ENCODE results near the gene CCDC127. TPM values are rescaled to one million over a fixed set of nuclear protein-coding genes. Genes with fewer than 3 reads are reported as not detected.

The CCDC127 gene
- total RNA-seq, 1 experiment from 2014 or later, result 24.1 TPM

DNA sequence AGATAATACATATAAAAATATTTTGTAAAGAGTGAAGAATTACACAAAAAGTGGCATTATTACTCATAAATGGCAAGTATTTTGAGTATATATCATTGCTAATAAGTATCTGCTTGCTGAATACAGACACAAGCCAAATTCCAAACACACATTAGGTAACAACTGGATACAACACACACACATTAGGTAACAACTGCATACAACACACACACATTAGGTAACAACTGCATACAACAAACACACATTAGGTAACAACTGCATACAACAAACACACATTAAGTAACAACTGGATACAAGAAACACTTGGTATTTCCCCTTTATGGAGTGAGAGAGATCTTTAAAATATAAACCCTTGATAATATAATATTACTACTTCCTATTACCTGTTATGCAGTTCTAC is 13.5 kb downstream of the CCDC127 start:
- ChIA-PET POLR2A (ENCODE audit: unreplicated experiment) (no interaction called here), CTCF (no interaction called here)
- intact Hi-C loops (cut with micrococcal nuclease; ENCODE audit: unreplicated experiment), result no loop called here
- H3K36me3 ChIP-seq (ENCODE audit: low read depth), result peaks cover 6% of the 10 kb centered on the region; the same call in 1 of the 2 replicates
- no peak overlapping the region for H3K4me2 ChIP-seq
- no peaks in the 10 kb centered on the region for H3K4me1 ChIP-seq (replicated peaks; ENCODE audit: insufficient read depth)
- H3F3A ChIP-seq (ENCODE audit: insufficient read depth, low read depth), result no peaks in the 10 kb centered on the region; the same call in 1 of the 2 replicates
- no TSS peak for BruUV-seq (replicated peaks)
- H3K27me3 ChIP-seq (ENCODE audit: insufficient read depth, low read depth), result no peaks in the 10 kb centered on the region
- no peaks in the 10 kb centered on the region for H3K9me2 ChIP-seq (ENCODE audit: insufficient read depth)
- H3K27ac ChIP-seq, result no peak overlapping the region
- H4K20me1 ChIP-seq (ENCODE audit: insufficient read depth), result peaks cover 43% of the 10 kb centered on the region
- no peak for DNase-seq
- no peak overlapping the region for H2AFZ ChIP-seq
- H3K9me3 ChIP-seq (ENCODE audit: insufficient read depth, low read depth), result no peaks in the 10 kb centered on the region
- no peak for TF ChIP-seq EZH2 (IDR thresholded peaks at IDR 0.05; ENCODE audit: low read depth)
- H3K79me2 ChIP-seq (ENCODE audit: low read depth), result peaks cover 12% of the 10 kb centered on the region; the same call in 1 of the 2 replicates
- H3K4me3 ChIP-seq, result no peak overlapping the region

- DNase-seq, result no peak
- intact Hi-C loops (cut with micrococcal nuclease; ENCODE audit: unreplicated experiment), result no loop called here
- H3K4me1 ChIP-seq (replicated peaks; ENCODE audit: insufficient read depth), result no peaks in the 10 kb centered on the region
- H3K79me2 ChIP-seq (ENCODE audit: low read depth), result peaks cover 12% of the 10 kb centered on the region; the same call in 1 of the 2 replicates
- no peak overlapping the region for H3K4me3 ChIP-seq
- TF ChIP-seq, protein P1, sequence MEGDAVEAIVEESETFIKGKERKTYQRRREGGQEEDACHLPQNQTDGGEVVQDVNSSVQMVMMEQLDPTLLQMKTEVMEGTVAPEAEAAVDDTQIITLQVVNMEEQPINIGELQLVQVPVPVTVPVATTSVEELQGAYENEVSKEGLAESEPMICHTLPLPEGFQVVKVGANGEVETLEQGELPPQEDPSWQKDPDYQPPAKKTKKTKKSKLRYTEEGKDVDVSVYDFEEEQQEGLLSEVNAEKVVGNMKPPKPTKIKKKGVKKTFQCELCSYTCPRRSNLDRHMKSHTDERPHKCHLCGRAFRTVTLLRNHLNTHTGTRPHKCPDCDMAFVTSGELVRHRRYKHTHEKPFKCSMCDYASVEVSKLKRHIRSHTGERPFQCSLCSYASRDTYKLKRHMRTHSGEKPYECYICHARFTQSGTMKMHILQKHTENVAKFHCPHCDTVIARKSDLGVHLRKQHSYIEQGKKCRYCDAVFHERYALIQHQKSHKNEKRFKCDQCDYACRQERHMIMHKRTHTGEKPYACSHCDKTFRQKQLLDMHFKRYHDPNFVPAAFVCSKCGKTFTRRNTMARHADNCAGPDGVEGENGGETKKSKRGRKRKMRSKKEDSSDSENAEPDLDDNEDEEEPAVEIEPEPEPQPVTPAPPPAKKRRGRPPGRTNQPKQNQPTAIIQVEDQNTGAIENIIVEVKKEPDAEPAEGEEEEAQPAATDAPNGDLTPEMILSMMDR (conservative IDR thresholded peaks at IDR 0.05), result no peak
- TF ChIP-seq EZH2 (IDR thresholded peaks at IDR 0.05; ENCODE audit: low read depth), result no peak
- no peak overlapping the region for H3K4me2 ChIP-seq
- ChIA-PET CTCF (no interaction called here), POLR2A (ENCODE audit: unreplicated experiment) (interaction anchor here (0.6 kb wide), 1 partner anchor 16 kb away, joined by 5 read pairs; no protein-coding TSS in a partner anchor)
- no peaks in the 10 kb centered on the region for H3K27me3 ChIP-seq (ENCODE audit: insufficient read depth, low read depth)
- H3K36me3 ChIP-seq (ENCODE audit: low read depth), result peaks cover 6% of the 10 kb centered on the region; the same call in 1 of the 2 replicates
- H3K27ac ChIP-seq, result no peak overlapping the region
- H3K9me3 ChIP-seq (ENCODE audit: insufficient read depth, low read depth), result no peaks in the 10 kb centered on the region
- no peak overlapping the region for H2AFZ ChIP-seq
- H3K9me2 ChIP-seq (ENCODE audit: insufficient read depth), result no peaks in the 10 kb centered on the region
- no peaks in the 10 kb centered on the region; the same call in 1 of the 2 replicates for H3F3A ChIP-seq (ENCODE audit: insufficient read depth, low read depth)
- H4K20me1 ChIP-seq (ENCODE audit: insufficient read depth), result peaks cover 43% of the 10 kb centered on the region
- no TSS peak for BruUV-seq (replicated peaks)
Measured at GRCh38 chr5:204001-204400, 14.0 kb downstream of the CCDC127 start.

DNA sequence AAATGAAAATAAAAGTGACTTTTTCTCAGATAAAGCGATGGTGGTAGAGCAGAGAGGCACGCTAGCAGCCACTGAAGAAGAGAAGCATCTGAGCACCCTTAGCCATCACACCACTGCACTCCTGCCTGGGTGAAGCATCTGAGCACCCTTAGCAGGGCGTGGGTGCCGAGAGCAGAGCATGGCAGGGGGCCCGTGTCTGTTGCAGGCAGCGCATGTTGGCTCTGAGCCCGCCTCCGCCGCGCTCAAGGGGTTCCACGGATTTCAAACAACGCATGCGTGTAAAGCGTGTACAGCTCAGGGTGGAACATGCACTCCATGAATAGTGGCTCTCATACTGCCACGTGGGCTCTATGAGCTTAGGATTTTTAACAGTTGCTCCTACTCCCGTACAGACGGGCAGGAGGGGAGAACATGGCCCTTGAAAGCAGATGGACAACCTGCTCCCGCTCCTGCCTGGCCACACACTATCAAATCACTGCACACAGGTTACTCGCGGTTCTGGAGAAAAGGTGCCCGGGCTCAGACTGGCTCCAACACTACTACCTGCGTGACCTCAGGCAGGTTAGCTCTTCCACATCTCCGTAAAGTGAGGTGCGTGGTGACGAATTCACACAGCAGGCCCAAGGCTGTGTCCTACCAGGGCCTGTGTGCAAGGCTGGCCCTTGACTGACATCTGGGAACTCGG is 14.6 kb downstream of the CCDC127 start:
- no peaks in the 10 kb centered on the region for H3K9me3 ChIP-seq (ENCODE audit: insufficient read depth, low read depth)
- H2AFZ ChIP-seq, result no peak overlapping the region
- CTCF ChIA-PET, result no interaction called here
- intact Hi-C loops (cut with micrococcal nuclease; ENCODE audit: unreplicated experiment), result no loop called here
- H3K27ac ChIP-seq, result no peak overlapping the region
- peaks cover 39% of the 10 kb centered on the region for H4K20me1 ChIP-seq (ENCODE audit: insufficient read depth)
- peaks cover 7% of the 10 kb centered on the region; the same call in 1 of the 2 replicates for H3K79me2 ChIP-seq (ENCODE audit: low read depth)
- peaks cover 6% of the 10 kb centered on the region; the same call in 1 of the 2 replicates for H3K36me3 ChIP-seq (ENCODE audit: low read depth)
- TF ChIP-seq, protein P1 (conservative IDR thresholded peaks at IDR 0.05), result no peak
- TF ChIP-seq EZH2 (IDR thresholded peaks at IDR 0.05; ENCODE audit: low read depth), result no peak
- POLR2A ChIA-PET (ENCODE audit: unreplicated experiment), result interaction anchor here (0.6 kb wide), 1 partner anchor 15 kb away, joined by 5 read pairs; no protein-coding TSS in a partner anchor
- no peak overlapping the region for H3K4me2 ChIP-seq
- no peaks in the 10 kb centered on the region for H3K27me3 ChIP-seq (ENCODE audit: insufficient read depth, low read depth)
- no peak overlapping the region for H3K4me3 ChIP-seq
- no peaks in the 10 kb centered on the region for H3K4me1 ChIP-seq (replicated peaks; ENCODE audit: insufficient read depth)
- no peaks in the 10 kb centered on the region for H3K9me2 ChIP-seq (ENCODE audit: insufficient read depth)
- H3F3A ChIP-seq (ENCODE audit: insufficient read depth, low read depth), result no peaks in the 10 kb centered on the region; the same call in 1 of the 2 replicates
- no TSS peak for BruUV-seq (replicated peaks)
- DNase-seq, result no peak

Data from PC-9 (cell line).